OCI-LY7 (cell line): ENCODE data around the gene IL2RA.

Source experiments
- EZH2phosphoT487 ChIP-seq: fragments of 200-600 bp; sonication (generic); IDR thresholded peaks from 2 replicates; pipeline ENCODE4 v1.6.1; 2018; ENCODE audit warnings: low read depth, borderline replicate concordance, mild to moderate bottlenecking, mixed run types, antibody characterized with exemption, low read length, moderate library complexity, mixed read lengths
- TF ChIP-seq, protein P1 (sequence below): fragments of 200-600 bp; sonication (generic); conservative IDR thresholded peaks from 2 replicates; pipeline ENCODE4 v1.5.1; 2014; ENCODE audit warnings: mild to moderate bottlenecking, antibody characterized with exemption, low read length, moderate library complexity, mixed read lengths

DNA sequence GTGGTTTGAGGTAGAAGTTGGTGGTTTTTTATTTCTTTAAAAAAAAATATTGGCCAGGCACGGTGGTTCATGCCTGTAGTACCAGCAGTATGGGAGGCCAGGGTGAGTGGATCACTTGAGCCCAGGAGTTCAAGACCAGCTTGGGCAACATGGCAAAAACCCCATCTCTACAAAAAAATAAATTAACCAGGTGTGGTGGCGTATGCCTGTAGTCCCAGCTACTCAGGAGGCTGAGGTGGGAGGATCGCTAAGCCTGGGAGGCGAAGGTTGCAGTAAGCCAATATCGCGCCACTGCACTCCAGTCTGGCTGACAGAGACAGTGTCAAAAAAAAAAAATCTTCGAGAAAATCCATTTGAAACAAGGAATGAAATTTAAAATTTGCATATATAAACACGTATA is 1.1 kb downstream of the IL2RA start:
- TF ChIP-seq, protein P1, sequence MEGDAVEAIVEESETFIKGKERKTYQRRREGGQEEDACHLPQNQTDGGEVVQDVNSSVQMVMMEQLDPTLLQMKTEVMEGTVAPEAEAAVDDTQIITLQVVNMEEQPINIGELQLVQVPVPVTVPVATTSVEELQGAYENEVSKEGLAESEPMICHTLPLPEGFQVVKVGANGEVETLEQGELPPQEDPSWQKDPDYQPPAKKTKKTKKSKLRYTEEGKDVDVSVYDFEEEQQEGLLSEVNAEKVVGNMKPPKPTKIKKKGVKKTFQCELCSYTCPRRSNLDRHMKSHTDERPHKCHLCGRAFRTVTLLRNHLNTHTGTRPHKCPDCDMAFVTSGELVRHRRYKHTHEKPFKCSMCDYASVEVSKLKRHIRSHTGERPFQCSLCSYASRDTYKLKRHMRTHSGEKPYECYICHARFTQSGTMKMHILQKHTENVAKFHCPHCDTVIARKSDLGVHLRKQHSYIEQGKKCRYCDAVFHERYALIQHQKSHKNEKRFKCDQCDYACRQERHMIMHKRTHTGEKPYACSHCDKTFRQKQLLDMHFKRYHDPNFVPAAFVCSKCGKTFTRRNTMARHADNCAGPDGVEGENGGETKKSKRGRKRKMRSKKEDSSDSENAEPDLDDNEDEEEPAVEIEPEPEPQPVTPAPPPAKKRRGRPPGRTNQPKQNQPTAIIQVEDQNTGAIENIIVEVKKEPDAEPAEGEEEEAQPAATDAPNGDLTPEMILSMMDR = no peak
- no peak for TF ChIP-seq EZH2phosphoT487
